A549 (cell line): ENCODE measurements around the gene UBE2C. TPM values are rescaled to one million over a fixed set of nuclear protein-coding genes. Genes with fewer than 3 reads are reported as not detected.

Source experiments
- ATAC-seq, 2 experiments: fragments of 200-7000 bp in 1 of 2; fragments of >200 bp in 1 of 2; cut with Nextera tagmentation in 1 of 2; cut with Tn5 transposase in 1 of 2; 3 replicates each; pipeline versions ENCODE4 v1.8.0 to v1.9.1; 2018 to 2020; ENCODE audit warnings: mild to moderate bottlenecking in 1 of 2, moderate library complexity in 1 of 2
- CTCF ChIA-PET: fragments of 300-600 bp; sonication (Branson Sonifier 250); formaldehyde crosslinking; extraction: SDS; loops from one replicate; lab custom pipeline; 2021; ENCODE audit warnings: antibody characterized with exemption, inconsistent platforms; lab: Yijun Ruan, JAX
- POLR2A ChIA-PET: fragments of 350-600 bp; formaldehyde crosslinking; extraction: SDS; loops from one replicate; lab custom pipeline; 2021; ENCODE audit warnings: antibody characterized with exemption, inconsistent platforms; lab: Yijun Ruan, JAX
- DNase-seq, 2 experiments: peaks; one replicate each; pipeline versions ENCODE4 v3.0.0 to v3.0.0-alpha.2; 2011 to 2016; ENCODE audit warnings: low read depth in 1 of 2, low spot score in 1 of 2
- FAIRE-seq: peaks from 2 replicates; lab custom pipeline; 2011; peaks lifted over from hg19 to GRCh38; lab: Jason Lieb, UNC
- H3K27ac ChIP-seq, 2 experiments: fragments of >200 bp; sonication (Bioruptor Twin); formaldehyde crosslinking; 3 replicates each; pipeline ENCODE4 v1.5.1; 2016 to 2017
- H3K4me1 ChIP-seq: fragments of >200 bp; sonication (Bioruptor Twin); formaldehyde crosslinking; 3 replicates; pipeline ENCODE4 v1.6.1; 2016
- H3K4me2 ChIP-seq: fragments of >200 bp; sonication (Bioruptor Twin); formaldehyde crosslinking; 3 replicates; pipeline ENCODE4 v1.6.1; 2016
- H3K4me3 ChIP-seq: fragments of >200 bp; sonication (Bioruptor Twin); formaldehyde crosslinking; 3 replicates; pipeline ENCODE4 v1.5.1; 2016
- H3K9me3 ChIP-seq: fragments of >200 bp; sonication (Bioruptor Twin); formaldehyde crosslinking; 3 replicates; pipeline ENCODE4 v1.6.1; 2016
- ESRRA ChIP-seq: fragments of 150-350 bp; IDR thresholded peaks from 2 replicates; pipeline ENCODE4 v1.6.1; 2014; ENCODE audit warnings: mild to moderate bottlenecking, low read length, borderline replicate concordance
- FOSB ChIP-seq: fragments of 250-450 bp; sonication (Bioruptor Pico); IDR thresholded peaks from 2 replicates; pipeline ENCODE4 v1.5.0; 2020; ENCODE audit warnings: mild to moderate bottlenecking, moderate library complexity
- HDAC2 ChIP-seq: fragments of 200-600 bp; sonication (generic); IDR thresholded peaks from 2 replicates; pipeline ENCODE4 v1.6.1; 2016
- HMGXB4 ChIP-seq: fragments of 250-450 bp; sonication (Bioruptor Pico); IDR thresholded peaks from 2 replicates; pipeline ENCODE4 v1.5.0; 2021; ENCODE audit warnings: mild to moderate bottlenecking, moderate library complexity, borderline replicate concordance
- JUN ChIP-seq, 2 experiments: fragments of >200 bp; sonication (Bioruptor Twin); formaldehyde crosslinking; IDR thresholded peaks; 2 replicates in 1 of 2; 3 replicates in 1 of 2; pipeline ENCODE4 v1.6.1; 2016 to 2017
- NPAS2 ChIP-seq: fragments of 250-450 bp; sonication (Bioruptor Pico); IDR thresholded peaks from 2 replicates; pipeline ENCODE4 v1.8.0; 2022; ENCODE audit warnings: mild to moderate bottlenecking, moderate library complexity, borderline replicate concordance
- PHF8 ChIP-seq: fragments of 200-600 bp; sonication (generic); IDR thresholded peaks from 2 replicates; pipeline ENCODE4 v1.6.1; 2016; ENCODE audit warnings: low read depth, mild to moderate bottlenecking, antibody characterized with exemption, moderate library complexity, borderline replicate concordance
- POLR2A ChIP-seq: IDR thresholded peaks from 2 replicates; pipeline ENCODE4 v1.6.1; 2012; ENCODE audit warnings: mild to moderate bottlenecking, low read length
- REST ChIP-seq: fragments of 200-600 bp; sonication (generic); IDR thresholded peaks from 2 replicates; pipeline ENCODE4 v1.6.1; 2016; ENCODE audit warnings: antibody characterized with exemption, mild to moderate bottlenecking, moderate library complexity
- ZSCAN20 ChIP-seq: fragments of 250-450 bp; sonication (Bioruptor Pico); IDR thresholded peaks from 2 replicates; pipeline ENCODE4 v1.8.0; 2022; ENCODE audit warnings: mild to moderate bottlenecking, moderate library complexity
- WGBS: methylation state at CpG from one replicate; pipeline ENCODE4 v1.1.6; 2017; ENCODE audit errors: missing lambda C conversion rate; 5-methylcytosine and 5-hydroxymethylcytosine counted together
- polyA plus RNA-seq, 4 experiments: library from polyadenylated mRNA; depleted of rRNA in 3 of 4; stranded (reverse); fragments of >200 nt; fragmentation: RNase III in 1 of 4; extraction: RNeasy Plus Mini Kit Qiagen cat#74134 plus additional on column Dnase treatment in 1 of 4; gene quantifications; 2 replicates in 3 of 4; 3 replicates in 1 of 4; pipeline ENCODE4 v1.2.3, GENCODE V29; 2011 to 2017
- TF ChIP-seq, protein P1 (sequence below): IDR thresholded peaks from 2 replicates; pipeline ENCODE4 v1.6.1; 2012; ENCODE audit warnings: low read depth, borderline replicate concordance
- TF ChIP-seq, protein P2 (sequence below): fragments of 450-650 bp; IDR thresholded peaks from 2 replicates; pipeline ENCODE4 v1.6.1; 2014; ENCODE audit warnings: antibody characterized with exemption
- TF ChIP-seq, protein P3 (sequence below): IDR thresholded peaks from 2 replicates; pipeline ENCODE4 v1.6.1; 2012
- TF ChIP-seq, protein P4 (sequence below): fragments of >200 bp; sonication (Bioruptor Twin); formaldehyde crosslinking; IDR thresholded peaks from 3 replicates; pipeline ENCODE4 v1.6.1; 2016

The UBE2C gene
- polyA plus RNA-seq, 2 of the 4 experiments (the other 2 are of a cell fraction), result 123 to 189 TPM

DNA sequence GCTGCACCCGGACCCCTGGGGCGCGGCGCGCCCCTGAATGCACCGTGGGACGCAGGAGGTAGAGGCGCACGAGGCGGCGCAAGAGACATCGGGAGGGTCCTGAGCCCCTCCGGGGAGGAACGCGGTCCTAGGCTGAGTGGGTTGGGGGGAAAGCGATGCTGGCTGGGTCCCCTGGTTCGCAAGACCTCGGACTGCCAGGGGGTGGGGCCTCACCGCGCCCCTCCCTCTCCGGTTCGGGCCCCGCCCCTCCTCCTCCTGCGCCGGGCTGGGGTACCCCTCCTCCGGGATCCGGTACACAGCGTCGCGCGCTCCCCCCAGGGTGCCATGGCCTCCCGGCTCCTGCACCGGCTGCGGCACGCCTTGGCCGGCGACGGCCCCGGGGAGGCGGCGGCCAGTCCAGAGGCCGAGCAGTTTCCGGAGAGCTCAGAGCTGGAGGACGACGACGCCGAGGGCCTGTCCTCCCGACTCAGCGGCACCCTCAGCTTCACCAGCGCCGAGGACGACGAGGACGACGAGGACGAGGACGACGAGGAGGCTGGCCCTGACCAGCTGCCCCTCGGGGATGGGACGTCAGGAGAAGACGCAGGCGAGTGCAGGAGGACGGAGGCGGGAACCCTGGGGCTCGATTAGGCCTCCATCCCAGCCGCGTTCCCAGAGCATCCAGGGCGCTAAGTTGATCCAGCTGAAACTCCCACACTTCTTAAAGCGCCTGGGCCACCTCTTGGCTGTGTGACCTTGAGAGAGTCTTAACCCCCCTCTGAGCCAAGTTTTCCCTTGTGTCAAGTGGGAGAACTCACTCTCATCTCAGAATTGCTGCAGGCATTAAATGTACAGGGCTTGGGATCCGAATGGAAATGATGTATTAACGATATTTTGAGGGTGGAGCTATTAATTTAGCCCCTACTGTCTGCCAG, 21.7 kb downstream of the UBE2C start:
- Histone ChIP-seq H3K4me1 (peaks cover 17% of the 10 kb centered on the region; the same call in 2 of the 3 replicates), H3K4me3 (peak overlapping the region; percentile 73), H3K9me3 (no peaks in the 10 kb centered on the region), H3K4me2 (peak overlapping the region; percentile 81), H3K27ac (peak overlapping the region; percentile 87 to 93)
- 43% methylated on average over 9 of the region's 71 CpGs for WGBS
- ATAC-seq (peak; percentile 86 to 90), DNase-seq (peak; percentile 66 to 75), FAIRE-seq (no peak)
- CTCF ChIA-PET, result interaction anchor here (0.7 to 2.1 kb wide), 9 partner anchors 9 to 138 kb away, joined by 3 to 8 read pairs (median 3); partner anchors contain the start of gene ZNF335
- no peak for TF ChIP-seq HMGXB4 (CRISPR knock-in tag)
- no peak for TF ChIP-seq FOSB (CRISPR knock-in tag)
- TF ChIP-seq, protein P1, sequence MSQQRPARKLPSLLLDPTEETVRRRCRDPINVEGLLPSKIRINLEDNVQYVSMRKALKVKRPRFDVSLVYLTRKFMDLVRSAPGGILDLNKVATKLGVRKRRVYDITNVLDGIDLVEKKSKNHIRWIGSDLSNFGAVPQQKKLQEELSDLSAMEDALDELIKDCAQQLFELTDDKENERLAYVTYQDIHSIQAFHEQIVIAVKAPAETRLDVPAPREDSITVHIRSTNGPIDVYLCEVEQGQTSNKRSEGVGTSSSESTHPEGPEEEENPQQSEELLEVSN, result peak; percentile 95
- TF ChIP-seq POLR2A, result peak; percentile 68
- no peak for TF ChIP-seq HDAC2
- no peak for TF ChIP-seq ESRRA
- no peak for TF ChIP-seq NPAS2 (CRISPR knock-in tag)
- TF ChIP-seq, protein P2, sequence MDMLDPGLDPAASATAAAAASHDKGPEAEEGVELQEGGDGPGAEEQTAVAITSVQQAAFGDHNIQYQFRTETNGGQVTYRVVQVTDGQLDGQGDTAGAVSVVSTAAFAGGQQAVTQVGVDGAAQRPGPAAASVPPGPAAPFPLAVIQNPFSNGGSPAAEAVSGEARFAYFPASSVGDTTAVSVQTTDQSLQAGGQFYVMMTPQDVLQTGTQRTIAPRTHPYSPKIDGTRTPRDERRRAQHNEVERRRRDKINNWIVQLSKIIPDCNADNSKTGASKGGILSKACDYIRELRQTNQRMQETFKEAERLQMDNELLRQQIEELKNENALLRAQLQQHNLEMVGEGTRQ, result no peak
- TF ChIP-seq, protein P3, sequence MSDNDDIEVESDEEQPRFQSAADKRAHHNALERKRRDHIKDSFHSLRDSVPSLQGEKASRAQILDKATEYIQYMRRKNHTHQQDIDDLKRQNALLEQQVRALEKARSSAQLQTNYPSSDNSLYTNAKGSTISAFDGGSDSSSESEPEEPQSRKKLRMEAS, result peak; percentile 81
- peak; percentile 65 to 81; a peak in 3 of 5 replicates for TF ChIP-seq JUN (IDR thresholded peaks at IDR 0.05)
- TF ChIP-seq ZSCAN20, result no peak
- TF ChIP-seq, protein P4, sequence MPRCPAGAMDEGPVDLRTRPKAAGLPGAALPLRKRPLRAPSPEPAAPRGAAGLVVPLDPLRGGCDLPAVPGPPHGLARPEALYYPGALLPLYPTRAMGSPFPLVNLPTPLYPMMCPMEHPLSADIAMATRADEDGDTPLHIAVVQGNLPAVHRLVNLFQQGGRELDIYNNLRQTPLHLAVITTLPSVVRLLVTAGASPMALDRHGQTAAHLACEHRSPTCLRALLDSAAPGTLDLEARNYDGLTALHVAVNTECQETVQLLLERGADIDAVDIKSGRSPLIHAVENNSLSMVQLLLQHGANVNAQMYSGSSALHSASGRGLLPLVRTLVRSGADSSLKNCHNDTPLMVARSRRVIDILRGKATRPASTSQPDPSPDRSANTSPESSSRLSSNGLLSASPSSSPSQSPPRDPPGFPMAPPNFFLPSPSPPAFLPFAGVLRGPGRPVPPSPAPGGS, result 0 out of 3 replicates have a peak, but pooled peaks have one; percentile 57
- peak; percentile 83 for TF ChIP-seq PHF8
- 0 out of 2 replicates have a peak, but pooled peaks have one; percentile 6 for TF ChIP-seq REST
- POLR2A ChIA-PET, result interaction anchor here (0.5 to 2.2 kb wide), 9 partner anchors 10 to 141 kb away, joined by 3 to 12 read pairs (median 3); partner anchors contain the start of genes CTSA, DNTTIP1, NEURL2 and PCIF1
